HS-5 (cell line): ENCODE data around the gene KRTAP4-1.
A peak's percentile ranks its signal among the peaks of the same experiment; 100 is the strongest.
"Not testable (repeated sequence)": the region's sequence is repeated elsewhere in the genome, so short reads cannot be mapped to it uniquely, and the experiment has no call there.

Experiments used
- DNase-seq: peaks from one replicate; pipeline ENCODE4 v3.0.0-alpha.2; 2012; ENCODE audit warnings: low read depth

The KRTAP4-1 gene

DNA sequence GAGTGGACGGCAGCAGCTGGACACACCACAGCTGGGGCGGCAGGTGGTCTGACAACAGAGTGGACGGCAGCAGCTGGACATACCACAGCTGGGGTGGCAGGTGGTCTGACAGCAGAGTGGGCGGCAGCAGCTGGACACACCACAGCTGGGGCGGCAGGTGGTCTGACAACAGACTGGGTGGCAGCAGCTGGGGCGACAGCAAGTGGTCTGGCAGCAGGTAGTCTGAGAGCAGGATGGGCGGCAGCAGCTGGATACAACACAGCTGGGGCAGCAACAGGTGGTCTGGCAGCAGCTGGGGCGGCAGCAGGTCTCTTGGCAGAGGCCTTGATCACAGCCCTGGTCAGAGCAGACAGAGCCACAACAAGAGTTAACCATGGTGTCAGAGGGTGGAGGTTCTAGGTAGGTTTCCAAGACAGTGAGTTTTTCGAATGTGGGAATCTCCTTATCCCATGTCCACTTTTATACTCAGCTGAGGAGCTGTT lies at the start of gene KRTAP4-1:
TSS of gene KRTAP4-1 (minus strand) at position 432 of the 482 bp plus-strand sequence. CDS start at position 375, 57 bp downstream.
- DNase-seq = no peak

DNA sequence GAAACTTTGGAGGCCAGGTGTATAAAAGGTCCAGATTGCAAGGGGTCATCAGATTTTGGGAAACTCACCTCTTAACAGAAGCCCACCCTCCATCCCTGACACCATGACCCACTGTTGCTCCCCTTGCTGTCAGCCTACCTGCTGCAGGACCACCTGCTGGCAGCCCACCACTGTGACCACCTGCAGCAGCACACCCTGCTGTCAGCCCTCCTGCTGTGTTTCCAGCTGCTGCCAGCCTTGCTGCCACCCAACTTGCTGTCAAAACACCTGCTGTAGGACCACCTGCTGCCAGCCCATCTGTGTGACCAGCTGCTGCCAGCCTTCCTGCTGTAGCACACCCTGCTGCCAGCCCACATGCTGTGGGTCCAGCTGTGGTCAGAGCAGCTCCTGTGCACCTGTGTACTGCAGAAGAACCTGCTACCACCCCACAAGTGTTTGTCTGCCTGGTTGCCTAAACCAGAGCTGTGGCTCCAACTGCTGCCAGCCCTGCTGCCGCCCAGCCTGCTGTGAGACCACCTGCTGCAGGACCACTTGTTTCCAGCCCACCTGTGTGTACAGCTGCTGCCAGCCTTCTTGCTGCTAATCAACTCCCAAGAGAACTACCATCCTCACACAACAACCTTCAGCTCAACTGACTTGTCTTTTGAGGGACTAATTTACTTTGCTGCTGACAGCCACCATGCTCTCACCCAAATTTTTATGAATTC lies 47.8 kb upstream of the KRTAP4-1 start, which contains the start of gene KRTAP9-3:
TSS of gene KRTAP9-3 (plus strand) at position 51 of the 707 bp plus-strand sequence. CDS start at position 104, 53 bp downstream.
- DNase-seq = not testable (repeated sequence)

DNA sequence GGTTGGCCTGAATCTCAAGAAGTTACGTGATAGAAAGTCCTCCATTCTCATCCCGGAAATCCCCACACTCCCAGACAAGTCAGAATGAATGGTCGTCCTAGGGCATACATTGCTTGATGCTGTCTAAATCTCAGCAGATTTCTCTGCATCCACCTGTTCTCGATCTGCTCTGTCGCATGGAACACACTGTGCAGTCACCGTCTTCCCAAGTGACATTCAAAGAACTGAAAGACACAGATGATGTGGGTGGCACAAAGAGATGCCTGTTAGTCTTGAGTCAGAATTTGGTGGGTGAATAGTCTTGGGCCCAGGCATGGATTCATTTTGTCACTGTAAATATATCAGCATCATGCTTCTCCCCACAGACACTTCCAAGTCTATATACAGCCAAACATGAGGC lies 47.0 kb upstream of the KRTAP4-1 start:
- DNase-seq = no peak

DNA sequence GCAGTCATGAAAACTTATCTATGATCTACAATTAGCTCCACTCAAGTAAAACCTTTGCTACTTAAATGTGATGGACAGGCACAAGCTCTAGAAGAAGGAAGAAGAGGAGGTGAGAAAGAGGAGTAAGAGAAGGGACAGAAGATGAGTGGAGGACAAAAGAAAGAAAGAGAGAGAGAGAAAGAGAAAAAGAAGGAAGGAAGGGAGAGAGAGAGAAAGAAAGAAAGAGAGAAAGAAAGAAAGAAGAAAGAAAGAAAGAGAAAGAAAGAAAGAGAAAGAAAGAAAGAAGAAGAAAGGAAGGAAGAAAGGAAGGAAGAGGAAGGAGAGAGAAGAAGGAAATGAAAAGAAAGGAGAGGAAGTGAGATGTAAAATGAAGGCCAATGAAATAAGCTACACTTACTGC lies 45.4 kb upstream of the KRTAP4-1 start:
- DNase-seq = no peak

DNA sequence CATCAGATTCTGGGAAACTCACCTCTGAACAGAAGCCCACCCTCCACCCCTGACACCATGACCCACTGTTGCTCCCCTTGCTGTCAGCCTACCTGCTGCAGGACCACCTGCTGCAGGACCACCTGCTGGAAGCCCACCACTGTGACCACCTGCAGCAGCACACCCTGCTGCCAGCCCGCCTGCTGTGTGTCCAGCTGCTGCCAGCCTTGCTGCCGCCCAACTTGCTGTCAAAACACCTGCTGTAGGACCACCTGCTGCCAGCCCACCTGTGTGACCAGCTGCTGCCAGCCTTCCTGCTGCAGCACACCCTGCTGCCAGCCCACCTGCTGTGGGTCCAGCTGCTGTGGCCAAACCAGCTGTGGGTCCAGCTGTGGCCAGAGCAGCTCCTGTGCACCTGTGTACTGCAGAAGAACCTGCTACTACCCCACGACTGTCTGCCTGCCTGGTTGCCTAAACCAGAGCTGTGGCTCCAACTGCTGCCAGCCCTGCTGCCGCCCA lies 41.9 kb upstream of the KRTAP4-1 start, which contains the start of gene KRTAP9-2:
TSS of gene KRTAP9-2 (plus strand) at position 51 of the 498 bp plus-strand sequence. CDS start at position 58, 7 bp downstream.
- DNase-seq = not testable (repeated sequence)

DNA sequence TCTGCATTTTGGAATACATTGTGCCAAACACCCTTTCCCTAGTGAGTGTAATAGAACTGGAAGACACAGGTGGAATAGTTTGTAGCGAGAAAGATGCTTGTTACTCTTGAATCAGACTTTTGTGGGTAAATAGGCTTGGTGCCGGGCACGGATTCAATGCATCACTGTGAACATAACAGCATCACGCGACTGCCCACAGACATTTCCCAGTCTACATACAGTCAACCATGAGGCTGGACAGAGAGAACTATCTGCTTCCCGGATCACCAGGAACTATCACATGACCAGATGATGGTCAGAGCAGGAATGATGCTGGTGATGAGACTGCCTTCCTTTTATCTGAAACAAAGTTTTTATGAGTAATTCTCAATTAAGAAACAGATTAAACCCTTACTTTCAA lies 41.3 kb upstream of the KRTAP4-1 start:
- no peak for DNase-seq

DNA sequence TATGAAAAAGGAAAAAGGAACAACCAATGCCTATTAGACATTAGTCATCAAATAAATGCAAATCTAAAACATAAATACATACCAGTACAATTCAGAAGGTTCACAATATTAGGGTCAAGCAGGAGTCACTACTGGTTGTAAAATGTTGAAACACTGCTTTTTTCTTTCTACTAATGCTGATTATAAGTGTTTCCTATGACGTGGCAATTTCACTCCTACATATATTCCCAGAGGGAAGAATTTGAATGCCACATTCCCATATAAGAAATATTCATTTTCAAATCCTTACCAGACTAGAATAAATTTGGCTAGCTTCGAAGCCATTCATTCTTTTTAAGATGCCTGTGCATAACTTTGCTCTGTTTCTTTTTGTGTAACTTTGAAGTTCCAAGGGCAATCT lies 39.1 kb upstream of the KRTAP4-1 start:
- DNase-seq = no peak

DNA sequence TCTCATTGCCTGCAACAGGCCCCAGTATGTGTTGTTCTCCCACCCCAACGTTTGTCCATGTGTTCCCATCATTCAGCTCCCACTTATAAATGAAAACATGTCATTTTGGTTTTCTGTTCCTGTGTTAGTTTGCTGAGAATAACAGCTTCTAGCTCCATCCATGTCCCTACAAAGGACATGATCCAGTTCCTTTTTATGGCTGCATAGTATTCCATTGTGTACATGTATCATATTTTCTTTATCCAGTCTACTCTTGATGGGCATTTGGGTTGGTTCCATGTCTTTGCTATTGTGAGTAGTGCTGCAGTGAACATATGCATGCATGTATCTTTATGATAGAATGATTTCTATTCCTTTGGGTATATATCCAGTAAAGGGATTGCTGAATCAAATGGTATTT lies 31.0 kb upstream of the KRTAP4-1 start:
- no peak for DNase-seq

DNA sequence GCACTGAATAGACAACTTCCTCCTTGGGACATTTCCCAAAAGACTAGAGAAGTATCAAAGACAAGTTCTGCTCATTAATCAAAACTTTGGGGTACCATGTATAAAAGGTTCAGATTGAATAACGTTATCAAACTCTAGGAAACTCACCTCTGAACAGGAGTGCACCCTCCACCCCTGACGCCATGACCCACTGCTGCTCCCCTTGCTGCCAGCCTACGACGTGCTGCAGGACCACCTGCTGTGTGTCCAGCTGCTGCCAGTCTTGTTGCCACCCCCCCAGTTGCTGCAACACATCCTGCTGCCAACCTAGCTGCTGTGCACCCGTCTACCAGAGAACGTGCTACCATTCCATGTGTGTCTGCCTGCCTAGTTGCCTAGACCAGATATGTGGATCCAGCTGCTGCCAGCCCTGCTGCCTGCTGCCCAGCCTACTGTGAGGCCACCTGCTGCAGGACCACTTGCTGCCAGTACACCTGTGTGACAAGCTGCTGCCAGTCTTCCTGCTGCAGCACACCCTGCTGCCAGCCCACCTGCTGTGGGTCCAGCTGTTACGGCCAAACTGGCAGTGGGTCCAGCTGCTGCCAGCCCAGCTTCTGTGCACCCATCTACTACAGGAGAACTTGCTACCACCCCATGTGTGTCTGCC lies 27.9 kb upstream of the KRTAP4-1 start:
- DNase-seq = no peak

DNA sequence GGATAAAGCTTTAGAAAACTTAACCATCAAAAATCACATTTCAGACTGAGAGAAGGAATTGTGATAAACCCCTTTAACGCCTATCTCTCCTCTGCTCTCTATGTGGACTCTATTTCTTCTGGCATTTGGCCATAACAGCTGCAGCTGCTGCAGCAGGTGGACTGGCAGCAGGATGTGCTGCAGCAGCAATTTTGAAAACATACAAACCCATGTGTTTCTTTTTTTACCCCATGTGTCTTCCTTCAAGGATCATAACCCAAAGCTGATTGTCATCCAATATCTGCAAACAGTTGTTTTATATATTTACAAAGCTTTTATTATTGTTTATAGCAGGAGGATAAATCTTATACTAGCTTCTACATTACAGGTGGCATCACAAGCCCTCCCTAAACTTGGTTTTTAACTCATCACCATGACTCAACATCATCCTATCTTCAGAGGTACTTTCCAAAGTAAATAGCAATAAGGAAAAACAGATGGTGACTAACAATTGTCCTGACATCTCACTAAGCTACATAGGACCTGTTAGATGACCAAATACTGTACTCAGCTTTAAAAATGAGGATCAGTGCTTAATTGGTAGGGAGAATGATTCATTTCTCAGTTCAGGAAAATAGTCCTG lies 27.2 kb upstream of the KRTAP4-1 start:
- peak; percentile 30 for DNase-seq

DNA sequence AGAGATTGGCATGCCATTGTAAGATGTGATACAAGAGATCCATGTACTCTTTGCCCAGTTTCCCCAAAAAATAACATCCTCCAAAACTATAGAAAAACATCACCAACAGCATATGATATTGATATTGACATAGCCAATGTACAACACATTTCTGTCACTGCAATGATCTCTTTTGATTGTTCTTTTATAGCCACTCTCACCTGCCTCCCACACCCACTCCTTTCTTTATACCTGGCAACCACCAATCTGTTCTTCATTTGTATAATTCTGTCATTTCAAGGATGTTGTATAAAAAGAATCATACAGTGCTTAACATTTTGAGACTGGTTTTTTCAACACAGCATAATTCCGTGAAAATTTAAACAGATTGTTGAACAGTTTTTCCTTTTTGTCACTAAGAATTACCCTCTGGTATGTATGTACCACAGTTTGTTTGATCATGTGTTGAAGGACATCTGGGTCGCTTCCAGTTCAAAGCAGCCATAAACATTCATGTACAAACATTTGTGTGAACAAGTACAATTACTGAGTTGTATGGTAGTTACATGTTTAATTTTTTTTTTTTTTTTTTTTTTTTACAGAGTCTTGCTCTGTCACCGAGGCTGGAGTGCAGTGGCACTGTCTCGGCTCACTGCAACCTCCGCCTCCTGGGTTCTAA lies 14.8 kb upstream of the KRTAP4-1 start:
- no peak for DNase-seq

DNA sequence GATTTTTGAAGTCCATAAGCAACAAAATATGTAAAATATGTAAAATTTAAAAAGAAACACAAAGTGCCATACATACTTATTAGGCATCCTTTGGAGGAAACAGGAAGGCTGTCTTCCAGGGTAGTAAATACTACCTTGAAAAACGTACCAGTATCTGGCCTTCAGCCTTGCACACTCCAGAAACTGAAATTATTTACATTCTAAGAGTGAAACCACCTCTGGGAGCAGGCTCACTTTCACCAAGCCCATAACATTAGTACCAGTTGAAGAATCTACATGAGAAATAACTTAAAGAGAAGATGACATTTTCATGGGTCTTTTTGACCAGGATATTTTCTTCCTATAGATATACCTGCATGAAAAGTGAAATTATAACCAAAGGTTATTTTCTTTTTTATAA lies 11.4 kb upstream of the KRTAP4-1 start:
- no peak for DNase-seq

DNA sequence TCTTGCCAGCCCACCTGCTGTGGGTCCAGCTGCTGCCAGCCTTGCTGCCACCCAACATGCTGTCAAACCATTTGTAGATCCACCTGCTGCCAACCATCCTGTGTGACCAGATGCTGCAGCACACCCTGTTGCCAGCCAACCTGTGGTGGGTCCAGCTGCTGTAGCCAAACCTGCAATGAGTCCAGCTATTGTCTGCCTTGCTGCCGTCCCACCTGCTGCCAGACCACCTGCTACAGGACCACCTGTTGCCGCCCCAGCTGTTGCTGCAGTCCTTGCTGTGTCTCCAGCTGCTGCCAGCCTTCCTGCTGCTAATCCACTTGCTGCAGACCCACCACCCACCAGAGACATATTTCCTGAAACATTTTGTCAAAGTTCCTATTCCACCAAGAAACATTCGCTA lies 5.6 kb upstream of the KRTAP4-1 start:
- DNase-seq = no peak

DNA sequence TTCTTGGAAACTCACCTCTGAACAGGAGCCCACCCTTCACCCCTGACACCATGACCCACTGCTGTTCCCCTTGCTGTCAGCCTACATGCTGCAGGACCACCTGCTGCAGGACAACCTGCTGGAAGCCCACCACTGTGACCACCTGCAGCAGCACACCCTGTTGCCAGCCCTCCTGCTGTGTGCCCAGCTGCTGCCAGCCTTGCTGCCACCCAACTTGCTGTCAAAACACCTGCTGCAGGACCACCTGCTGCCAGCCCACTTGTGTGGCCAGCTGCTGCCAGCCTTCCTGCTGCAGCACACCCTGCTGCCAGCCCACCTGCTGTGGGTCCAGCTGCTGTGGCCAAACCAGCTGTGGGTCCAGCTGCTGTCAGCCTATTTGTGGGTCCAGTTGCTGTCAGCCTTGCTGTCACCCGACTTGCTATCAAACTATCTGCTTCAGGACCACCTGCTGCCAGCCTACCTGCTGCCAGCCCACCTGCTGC lies 5.2 kb upstream of the KRTAP4-1 start, which contains the start of gene KRTAP9-1:
TSS of gene KRTAP9-1 (plus strand) at position 51 of the 482 bp plus-strand sequence. CDS start at position 51, 0 bp downstream.
- not testable (repeated sequence) for DNase-seq

DNA sequence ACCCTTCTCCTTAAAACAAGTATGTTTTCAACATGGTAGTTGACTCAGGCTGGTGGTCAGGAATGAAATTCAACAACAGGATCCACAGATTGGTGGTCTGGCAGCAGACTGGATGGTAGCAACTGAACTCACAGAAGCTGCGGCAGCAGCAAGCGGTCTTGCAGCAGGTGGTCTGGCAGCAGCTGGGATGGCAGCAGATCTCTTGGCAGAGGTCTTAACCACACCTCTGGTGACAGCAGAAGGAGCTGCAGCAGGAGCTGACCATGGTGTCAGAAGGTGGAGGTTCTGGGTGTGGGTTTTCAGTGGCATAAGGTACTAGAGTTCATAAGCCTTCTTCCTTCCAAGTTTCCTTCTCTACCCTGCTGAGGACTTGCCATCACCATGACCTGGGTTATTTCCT lies 2.2 kb upstream of the KRTAP4-1 start:
- DNase-seq = no peak

DNA sequence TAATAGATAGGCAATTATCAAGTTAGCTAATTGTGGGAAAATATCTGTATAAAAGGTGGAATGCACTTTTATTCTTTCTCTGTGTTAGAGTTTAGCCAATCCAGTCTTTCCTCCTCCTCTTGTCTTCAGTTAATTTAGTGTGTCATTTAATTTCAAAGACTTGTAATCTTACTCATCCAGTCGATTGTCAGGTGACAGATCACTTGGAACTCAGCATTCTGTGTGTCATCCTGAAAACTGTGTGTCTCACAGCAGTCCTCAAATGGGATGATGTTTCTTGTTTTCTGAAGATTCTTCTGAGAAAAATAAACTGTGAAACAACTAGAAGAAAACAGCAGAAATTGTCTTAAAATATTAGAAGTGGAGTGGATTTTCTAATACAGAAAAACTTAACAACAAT lies 290 bp upstream of the KRTAP4-1 start:
- DNase-seq = no peak

DNA sequence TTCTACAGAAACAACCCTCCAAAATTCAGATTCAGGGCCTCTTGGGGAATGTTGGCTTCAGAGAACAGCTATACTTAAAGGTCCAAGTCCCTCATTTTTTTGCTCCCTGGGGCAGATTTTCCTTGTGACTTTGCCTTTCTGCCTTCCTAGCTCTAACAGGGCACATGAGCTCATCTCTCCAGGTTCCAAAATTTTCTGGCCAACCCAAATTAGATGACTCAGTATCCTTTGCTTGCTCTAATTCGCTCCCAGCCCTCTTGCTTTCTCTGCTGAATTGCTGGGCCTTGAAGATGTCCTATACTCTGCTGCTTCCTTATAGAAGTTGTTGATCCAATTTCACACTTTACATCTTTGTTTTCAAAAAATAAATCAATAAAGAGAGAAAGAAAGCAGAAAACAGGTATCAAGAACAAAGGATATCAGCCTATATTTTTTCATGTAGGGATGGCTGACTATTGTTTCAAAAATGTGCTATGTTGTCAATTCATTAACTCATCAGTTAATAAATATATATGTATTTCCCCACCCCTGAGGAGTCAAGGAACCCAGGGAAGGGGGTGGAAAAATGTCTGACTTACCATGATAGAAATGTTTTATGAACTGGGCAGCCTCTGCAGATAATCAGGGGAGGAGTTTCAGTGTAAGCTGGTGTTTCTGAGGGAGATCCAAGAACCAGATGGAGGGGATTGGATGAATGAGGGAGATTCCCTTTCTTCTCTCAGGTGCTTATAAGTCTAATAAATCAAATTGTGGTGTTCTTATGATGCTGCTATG lies 5.7 kb downstream of the KRTAP4-1 start:
- peak; percentile 28 for DNase-seq

DNA sequence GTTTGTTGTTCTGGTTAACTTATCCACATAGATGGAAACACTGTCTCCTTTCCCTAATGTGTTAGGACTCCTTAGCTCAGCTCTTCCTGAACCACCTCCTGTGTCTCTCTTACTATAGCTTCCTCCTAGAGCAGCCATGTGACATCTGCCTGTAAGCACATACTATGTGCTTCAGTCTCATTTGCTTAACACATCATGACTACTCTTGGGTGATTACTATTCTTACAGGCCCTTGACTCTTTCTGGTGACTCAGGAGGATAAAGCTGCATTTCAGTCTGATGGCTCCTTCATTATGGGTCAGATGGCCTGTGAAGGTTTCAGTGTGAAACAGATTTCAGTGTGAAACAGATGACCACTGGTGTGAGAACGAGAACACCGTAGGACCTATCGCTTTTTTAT lies 6.4 kb downstream of the KRTAP4-1 start:
- peak; percentile 48 for DNase-seq

DNA sequence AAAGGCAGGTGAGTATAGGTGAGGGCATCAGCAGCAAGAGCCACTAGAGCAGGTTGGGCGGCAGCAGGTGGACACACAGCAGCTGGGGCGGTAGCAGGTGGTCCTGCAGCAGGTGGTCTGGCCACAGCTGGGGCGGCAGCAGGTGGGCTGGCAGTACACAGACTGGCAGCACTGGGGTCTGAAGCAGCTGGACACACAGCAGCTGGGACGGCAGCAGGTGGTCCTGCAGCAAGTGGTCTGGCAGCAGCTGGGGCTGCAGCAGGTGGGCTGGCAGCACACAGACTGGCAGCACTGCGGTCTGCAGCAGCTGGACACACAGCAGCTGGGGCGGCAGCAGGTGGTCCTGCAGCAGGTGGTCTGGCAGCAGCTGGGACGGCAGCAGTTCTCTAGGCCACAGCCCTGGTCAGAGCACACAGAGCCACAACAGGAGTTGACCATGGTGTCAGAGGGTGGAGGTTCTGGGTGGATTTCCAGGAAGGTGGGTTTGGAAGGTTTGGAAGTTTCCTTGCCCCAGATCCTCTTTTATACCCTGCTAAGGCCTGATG lies 6.9 kb downstream of the KRTAP4-1 start, which contains the start of gene KRTAP4-2:
TSS of gene KRTAP4-2 (minus strand) at position 495 of the 545 bp plus-strand sequence. CDS start at position 438, 57 bp downstream.
- DNase-seq = no peak

DNA sequence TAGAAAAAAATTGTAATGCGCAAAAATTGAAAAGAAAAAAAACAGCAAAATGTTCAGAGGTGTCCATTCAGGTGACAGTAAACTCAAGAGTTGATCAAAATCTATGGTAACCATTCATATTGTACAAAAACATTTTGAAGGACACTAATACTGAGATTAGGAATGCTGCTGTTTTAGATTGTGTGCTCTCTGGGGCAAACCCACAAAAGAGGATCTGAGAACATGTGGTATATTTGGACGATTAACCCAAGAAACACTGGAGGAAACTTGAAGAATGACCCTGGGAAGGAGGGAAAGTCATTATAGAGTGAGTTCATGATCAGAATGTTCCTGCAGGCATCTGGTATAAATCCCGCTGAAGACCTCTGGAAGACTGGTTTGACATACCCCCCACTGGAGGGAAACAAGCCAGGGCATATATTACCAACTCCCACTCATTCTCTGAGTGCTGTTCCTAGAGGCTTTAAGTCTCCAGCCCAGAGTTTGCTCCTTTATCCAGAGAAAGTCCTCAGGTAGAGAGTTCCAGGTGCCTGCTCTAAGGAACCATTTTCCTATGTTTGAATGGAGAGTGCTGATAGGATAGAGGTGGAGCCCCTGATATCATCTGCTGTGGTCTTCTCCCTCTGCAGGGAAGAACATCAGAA lies 7.8 kb downstream of the KRTAP4-1 start:
- no peak for DNase-seq
